HG03108 (cell line): ENCODE results near the gene COL11A2.

Experiments used
- ATAC-seq: cut with Tn5 transposase; IDR thresholded peaks from one replicate; pipeline ENCODE4 v1.9.1; 2021; ENCODE audit warnings: moderate library complexity; ENCODE audit not compliant: unreplicated experiment

COL11A2 gene

DNA sequence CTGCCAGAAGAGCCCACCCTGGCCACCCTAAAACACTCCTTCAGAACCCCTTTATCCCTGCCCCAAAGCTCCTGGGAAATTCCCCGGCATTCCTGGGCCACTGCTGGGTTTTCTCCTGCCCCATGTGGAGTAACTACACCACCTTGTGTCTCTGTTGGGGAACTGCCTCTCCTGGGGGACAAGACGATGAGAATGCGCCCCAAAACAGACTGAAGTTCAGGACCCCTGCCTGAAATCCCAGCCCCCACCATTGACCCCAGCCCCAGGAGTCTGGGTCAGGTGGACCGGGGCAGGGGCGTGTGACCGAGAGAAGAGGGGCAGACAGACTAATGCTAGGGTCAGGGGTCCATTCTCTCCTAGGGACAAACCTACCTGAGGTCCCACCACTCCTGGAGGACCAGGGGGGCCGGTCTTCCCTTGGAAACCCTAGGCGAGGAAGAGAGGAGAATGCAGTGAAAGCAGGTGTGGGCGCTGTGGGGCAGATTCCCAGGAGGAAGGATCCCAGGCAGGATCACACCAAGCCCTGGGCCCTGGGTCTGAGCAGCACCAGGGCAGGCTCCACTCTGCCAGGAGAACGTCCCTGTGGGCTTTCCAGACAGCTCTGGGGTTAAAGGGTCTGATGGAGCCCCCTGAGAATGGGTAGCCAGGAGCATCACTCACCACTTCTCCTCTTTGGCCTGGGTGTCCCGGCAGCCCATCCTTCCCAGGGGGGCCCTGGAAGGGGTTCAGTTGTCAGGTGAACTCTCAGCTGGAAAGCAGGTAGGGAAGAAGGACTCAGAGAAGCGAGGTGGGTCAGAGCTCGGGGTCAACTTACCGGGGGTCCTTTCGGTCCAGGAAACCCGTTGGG is 19.4 kb downstream of the COL11A2 start:
- ATAC-seq, result no peak

GRCh38 chr6:33171880-33172687 is 20.2 kb downstream of the COL11A2 start:
- no peak for ATAC-seq

- no peak for ATAC-seq
These were observed 21.0 kb downstream of the COL11A2 start for GRCh38 chr6:33171016-33171879.

DNA sequence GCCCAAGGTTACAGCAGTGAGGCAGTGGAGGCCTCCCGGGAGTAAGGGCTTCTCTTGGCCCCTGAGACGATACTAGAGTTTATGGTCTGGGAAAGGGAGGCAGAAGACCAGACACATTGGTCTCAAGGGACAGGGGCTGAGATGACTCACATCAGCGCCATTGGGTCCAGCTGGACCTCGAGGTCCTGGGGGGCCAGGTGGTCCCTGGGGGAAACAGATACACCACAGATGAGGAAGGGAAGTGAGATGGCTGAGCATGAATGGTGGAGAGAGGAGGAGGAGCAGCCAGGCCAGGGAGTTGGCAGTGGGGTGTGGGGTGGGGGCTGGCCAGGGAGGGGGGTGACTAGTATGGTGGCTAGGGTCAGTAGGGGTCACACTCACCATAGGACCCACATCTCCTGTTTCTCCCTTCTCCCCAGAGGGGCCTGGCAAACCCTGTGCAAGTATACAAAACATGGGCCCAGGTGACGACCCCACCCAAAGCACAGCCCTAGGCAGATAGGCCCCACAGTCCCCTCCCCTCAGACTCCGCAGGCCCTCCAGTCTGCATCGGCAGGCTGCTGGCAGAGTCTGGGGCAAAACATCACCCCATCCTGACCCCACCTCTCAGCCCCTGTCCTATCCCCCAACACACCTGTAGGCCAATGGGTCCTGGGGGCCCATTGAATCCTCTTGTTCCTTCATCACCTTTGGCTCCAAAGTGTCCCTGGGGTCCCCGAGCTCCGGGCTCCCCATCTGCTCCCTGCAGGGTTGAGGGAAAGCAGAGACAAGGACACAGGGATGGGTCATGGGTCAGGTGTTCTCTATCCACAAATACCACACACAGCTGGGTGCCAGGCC is 21.9 kb downstream of the COL11A2 start:
- ATAC-seq, result no peak

DNA sequence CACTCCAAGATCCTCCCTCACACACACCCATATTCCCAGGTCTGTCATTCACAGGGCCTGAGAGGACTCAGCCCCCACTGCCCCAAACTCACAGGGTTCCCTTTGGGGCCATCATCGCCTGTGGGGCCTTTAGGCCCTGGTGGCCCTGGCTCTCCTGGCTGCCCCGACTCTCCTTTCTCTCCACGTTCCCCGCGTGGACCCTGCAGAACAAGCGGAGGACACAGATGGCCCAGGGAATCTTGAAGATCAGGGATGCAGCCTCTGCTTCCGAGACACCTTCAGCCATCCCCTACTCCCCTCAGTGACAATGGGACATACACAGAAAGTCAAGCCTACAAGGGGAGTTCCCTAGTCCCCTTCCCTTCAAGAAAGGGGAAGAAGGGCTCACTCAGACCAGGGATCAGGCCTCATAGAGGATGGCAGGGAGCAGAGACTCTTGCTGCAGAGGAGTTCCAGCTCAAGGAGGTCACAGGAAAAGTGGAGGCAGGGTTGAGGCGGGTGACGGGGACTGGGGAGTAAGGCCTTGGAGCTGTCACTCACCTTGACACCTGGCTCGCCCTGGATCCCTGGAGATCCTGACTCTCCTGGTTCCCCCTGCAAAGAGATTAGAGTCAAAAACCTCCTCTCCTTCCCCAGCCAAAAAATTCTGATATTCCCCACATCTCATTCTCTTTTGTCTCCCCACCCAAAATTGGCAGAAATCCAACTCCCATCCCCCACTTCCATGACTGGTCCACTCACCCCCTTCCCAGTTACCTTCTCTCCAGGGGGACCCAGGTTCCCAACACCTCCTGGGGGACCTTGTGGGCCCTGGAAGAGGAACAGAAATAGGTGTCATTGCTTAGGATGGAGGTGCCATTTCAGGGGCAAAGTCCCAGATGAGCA is 22.7 kb downstream of the COL11A2 start:
- ATAC-seq, result no peak

- no peak for ATAC-seq
These were observed 23.6 kb downstream of the COL11A2 start for GRCh38 chr6:33168639-33169038.

GRCh38 chr6:33168284-33168601 is 24.0 kb downstream of the COL11A2 start:
- no peak for ATAC-seq

GRCh38 chr6:33167374-33168283 is 24.6 kb downstream of the COL11A2 start:
- ATAC-seq, result no peak

- no peak for ATAC-seq
These were observed 25.5 kb downstream of the COL11A2 start for GRCh38 chr6:33166811-33167210.

DNA sequence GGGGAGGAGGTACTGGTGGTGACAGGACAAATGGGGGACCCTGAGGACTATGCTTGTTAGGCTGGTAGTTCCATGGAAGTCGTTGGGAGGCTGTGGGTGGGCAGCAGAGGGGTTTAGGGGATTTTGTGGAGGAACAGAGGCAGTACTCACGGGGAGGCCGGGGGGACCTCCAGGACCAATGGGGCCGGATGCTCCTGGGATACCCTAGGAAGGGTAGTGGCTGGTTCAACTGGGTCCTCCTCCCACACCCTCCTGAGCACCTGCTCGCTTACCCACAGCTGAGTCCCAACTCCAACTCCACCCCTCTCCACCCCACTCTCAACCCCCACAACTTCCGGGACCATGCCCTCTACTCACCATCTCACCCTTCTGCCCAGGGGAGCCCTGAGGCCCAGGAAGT is 25.9 kb downstream of the COL11A2 start:
- no peak for ATAC-seq

GRCh38 chr6:33165581-33166258 is 26.5 kb downstream of the COL11A2 start:
- ATAC-seq, result no peak

DNA sequence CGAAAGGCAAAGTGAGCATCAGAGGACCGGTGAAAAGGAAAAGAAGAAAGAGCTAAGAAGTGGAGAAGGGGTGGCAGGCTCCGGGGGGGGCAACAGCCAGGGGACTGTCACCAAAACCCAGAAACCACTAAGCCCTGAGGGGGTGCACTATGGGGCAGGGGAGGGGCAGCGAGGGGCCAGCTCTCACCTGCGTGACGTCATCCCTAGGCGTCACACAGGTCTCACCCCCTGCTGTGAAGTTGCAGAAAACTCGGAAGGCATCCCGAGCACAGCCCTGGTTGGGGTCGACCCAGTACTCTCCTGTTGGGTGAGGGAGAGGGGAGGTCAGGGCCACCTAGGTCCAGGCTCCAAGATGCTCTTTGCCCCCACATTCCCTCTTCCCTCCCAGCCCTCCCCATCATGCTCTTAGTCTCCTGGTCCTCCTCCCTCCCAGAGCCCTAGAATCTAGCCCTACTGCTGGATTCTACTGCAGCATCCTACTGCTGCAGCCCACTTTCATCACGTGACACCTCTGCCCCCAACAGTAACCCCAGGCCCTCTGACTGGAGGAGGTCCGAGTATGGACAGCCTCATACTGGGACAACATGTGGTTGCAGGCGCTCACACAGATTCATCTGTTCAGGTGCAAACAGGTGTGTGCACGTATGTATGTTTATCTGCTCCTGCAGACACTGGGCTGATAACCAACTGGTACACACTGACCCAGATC is 27.4 kb downstream of the COL11A2 start:
- no peak for ATAC-seq

GRCh38 chr6:33164176-33164575 is 28.1 kb downstream of the COL11A2 start:
- no peak for ATAC-seq

DNA sequence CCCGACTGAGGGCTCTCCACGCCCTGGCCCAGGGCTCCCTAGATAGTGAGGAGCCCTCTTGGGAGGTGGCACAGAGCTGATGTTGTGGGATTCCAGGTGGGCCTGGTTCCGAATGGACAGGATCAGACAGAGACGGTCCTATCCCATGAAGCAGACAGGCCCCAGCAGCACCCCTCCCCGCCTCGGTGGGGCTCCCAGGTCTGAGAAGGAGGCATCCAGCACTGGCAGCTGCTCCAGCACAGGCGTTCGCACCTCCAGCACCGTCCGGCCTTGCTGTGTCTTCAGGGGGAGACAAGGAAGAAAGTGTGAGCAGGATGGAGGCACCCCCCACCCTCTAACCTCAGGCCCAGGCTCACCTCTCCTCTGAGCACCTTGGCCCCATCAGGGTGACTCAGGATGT is 28.7 kb downstream of the COL11A2 start:
- no peak for ATAC-seq

DNA sequence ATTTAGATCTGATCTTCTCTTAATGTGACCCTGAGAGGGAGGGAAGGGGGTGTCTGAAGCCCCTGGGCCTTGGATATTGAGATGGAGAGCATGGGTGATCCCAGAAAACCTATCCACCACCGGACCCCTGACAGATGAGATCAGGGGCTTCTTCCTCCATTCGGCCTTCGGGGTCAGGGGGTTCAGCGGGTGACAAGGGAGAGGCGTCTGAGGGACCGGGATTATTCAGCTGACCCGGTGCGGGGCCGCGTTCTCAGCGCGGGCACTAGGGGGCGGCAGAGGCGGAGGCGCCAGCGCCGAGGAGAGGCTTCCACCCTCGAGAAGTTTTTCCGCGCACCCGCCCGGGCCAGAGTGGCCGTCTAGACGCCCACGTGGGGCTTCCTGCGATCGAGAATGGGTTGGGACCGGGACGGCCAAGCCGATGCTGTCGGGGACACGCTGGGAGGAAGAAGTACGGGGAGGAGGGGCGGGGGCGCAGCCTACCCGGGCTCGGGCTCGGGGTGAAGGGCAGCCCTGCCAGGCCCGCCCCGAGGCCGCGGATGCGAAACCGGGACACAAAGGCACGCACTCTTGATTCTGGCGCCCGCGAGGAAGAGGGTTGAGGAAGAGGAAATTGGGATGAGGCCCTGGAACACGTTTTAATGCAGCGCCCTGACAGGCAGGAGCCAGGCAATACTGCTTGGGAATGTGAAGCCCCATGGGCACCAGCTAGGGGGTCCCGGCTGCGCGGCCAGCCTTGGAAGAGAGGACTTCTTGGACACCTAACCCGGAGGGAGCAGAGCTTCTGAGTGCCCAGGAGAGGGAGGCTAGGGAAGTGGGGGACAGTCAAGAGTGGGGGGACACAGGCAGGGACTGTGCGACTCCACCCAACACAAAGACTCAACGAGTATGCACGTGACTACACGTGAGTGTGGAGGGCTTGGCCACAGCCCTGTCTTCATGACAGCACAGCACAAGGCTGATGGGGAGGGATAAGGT is 30.6 kb downstream of the COL11A2 start:
- ATAC-seq, result peak; percentile 51

DNA sequence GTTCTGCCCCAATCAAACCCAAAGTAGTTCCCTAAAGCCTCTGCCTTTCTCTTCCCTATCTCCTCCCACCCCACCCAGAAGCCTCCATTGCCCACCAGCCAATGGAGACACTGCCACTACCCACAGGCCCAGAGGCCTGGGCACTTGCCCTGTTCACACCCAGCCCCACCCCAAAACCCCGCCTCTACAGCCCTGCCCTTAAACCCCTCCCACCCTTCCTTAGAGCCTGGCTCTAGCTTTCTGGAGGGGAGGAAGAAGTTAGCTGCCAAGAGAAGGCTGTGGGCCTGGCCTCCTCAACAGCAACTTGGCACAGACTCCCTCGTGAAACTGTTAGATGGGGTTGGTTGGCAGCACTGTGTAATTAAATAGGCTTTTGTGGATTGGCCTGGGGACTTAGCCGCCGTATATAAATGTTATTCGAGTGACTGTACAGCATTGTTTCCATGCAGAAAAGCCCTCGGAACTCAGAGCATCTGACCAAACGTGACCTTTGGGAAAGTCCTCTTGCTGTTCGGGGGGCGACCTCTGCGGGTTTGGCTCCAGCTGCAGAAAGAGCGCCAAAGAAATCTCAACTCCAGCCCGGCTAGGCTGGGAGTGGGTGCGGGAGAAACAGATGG is 31.4 kb downstream of the COL11A2 start:
- ATAC-seq, result no peak
